IMR-90 (cell line): ENCODE data around the gene FMO5. TPM values are rescaled to one million over a fixed set of nuclear protein-coding genes. Genes with fewer than 3 reads are reported as not detected.

ENCODE experiments used
- ATAC-seq: fragments of 200-7000 bp; cut with Tn5 transposase; 2 replicates; pipeline ENCODE4 v1.9.1; 2020; ENCODE audit warnings: low read depth, mild to moderate bottlenecking, moderate library complexity
- BruUV-seq: library from RNA; stranded (reverse); fragments of 400-500 nt; replicated peaks from 2 replicates; lab custom pipeline; 2021; lab: Mats Ljungman, UMichigan
- CTCF ChIA-PET: fragments of 300-600 bp; formaldehyde crosslinking; extraction: SDS; loops from one replicate; lab custom pipeline; 2021; ENCODE audit warnings: antibody characterized with exemption; lab: Yijun Ruan, JAX
- POLR2A ChIA-PET: fragments of 300-600 bp; sonication (Branson Sonifier 250); formaldehyde crosslinking; loops from one replicate; lab custom pipeline; 2022; ENCODE audit warnings: antibody characterized with exemption; ENCODE audit not compliant: unreplicated experiment; lab: Charles Lee
- DNase-seq: peaks from one replicate; pipeline ENCODE4 v3.0.0; 2013
- H2AFZ ChIP-seq: replicated peaks from 2 replicates; pipeline ENCODE3; 2013; ENCODE audit warnings: low read length, mild to moderate bottlenecking; ENCODE audit not compliant: poor library complexity
- H2AK5ac ChIP-seq: 2 replicates; pipeline ENCODE4 v1.6.1; 2013; ENCODE audit warnings: low read depth, low read length, inconsistent platforms
- H2AK9ac ChIP-seq: replicated peaks from 2 replicates; pipeline ENCODE3; 2013; ENCODE audit warnings: mild to moderate bottlenecking, low read depth, low read length, moderate library complexity; ENCODE audit not compliant: poor library complexity
- H2BK120ac ChIP-seq: 2 replicates; pipeline ENCODE4 v1.6.1; 2013; ENCODE audit warnings: low read depth, low read length, inconsistent platforms
- H2BK15ac ChIP-seq: 3 replicates; pipeline ENCODE4 v1.6.1; 2013; ENCODE audit warnings: low read depth, low read length, inconsistent platforms
- H2BK20ac ChIP-seq: 2 replicates; pipeline ENCODE4 v1.6.1; 2013; ENCODE audit warnings: low read depth, mild to moderate bottlenecking, inconsistent platforms, low read length, moderate library complexity
- H2BK5ac ChIP-seq: 2 replicates; pipeline ENCODE4 v1.6.1; 2013; ENCODE audit warnings: mild to moderate bottlenecking, low read depth, low read length, inconsistent platforms; ENCODE audit not compliant: poor library complexity, severe bottlenecking
- H3K14ac ChIP-seq: replicated peaks from 2 replicates; pipeline ENCODE4 v1.6.1; 2013; ENCODE audit warnings: low read depth, low read length, inconsistent platforms
- H3K18ac ChIP-seq: 2 replicates; pipeline ENCODE4 v1.6.1; 2013; ENCODE audit warnings: low read depth, low read length, control low read depth
- H3K23ac ChIP-seq: 2 replicates; pipeline ENCODE4 v1.6.1; 2013; ENCODE audit warnings: low read depth, low read length, inconsistent platforms
- H3K27ac ChIP-seq: 2 replicates; pipeline ENCODE4 v1.5.1; 2013; ENCODE audit warnings: mild to moderate bottlenecking, control low read depth, low read length; ENCODE audit not compliant: insufficient read depth
- H3K27me3 ChIP-seq: 2 replicates; pipeline ENCODE4 v1.6.1; 2013; ENCODE audit warnings: low read length; ENCODE audit not compliant: control insufficient read depth, insufficient read depth
- H3K36me3 ChIP-seq: 2 replicates; pipeline ENCODE4 v1.6.1; 2013; ENCODE audit warnings: low read length, mixed read lengths; ENCODE audit not compliant: control insufficient read depth, insufficient read depth
- H3K4ac ChIP-seq: 2 replicates; pipeline ENCODE4 v1.6.1; 2013; ENCODE audit warnings: low read depth, low read length, inconsistent platforms
- H3K4me1 ChIP-seq: 2 replicates; pipeline ENCODE4 v1.6.1; 2013; ENCODE audit warnings: low read length, mixed read lengths; ENCODE audit not compliant: control insufficient read depth, insufficient read depth
- H3K4me2 ChIP-seq: 2 replicates; pipeline ENCODE4 v1.6.1; 2013; ENCODE audit warnings: low read depth, mild to moderate bottlenecking, control low read depth, low read length, moderate library complexity
- H3K4me3 ChIP-seq: 2 replicates; pipeline ENCODE4 v1.5.1; 2013; ENCODE audit warnings: low read depth, mild to moderate bottlenecking, control low read depth, low read length, moderate library complexity; ENCODE audit not compliant: insufficient read depth
- H3K56ac ChIP-seq: 2 replicates; pipeline ENCODE4 v1.6.1; 2013; ENCODE audit warnings: low read length, inconsistent platforms; ENCODE audit not compliant: insufficient read depth; ENCODE audit errors: extremely low read depth
- H3K79me1 ChIP-seq, 2 experiments: 2 replicates each; pipeline ENCODE4 v1.6.1; 2013; ENCODE audit warnings: low read length in 2 of 2, inconsistent platforms in 1 of 2, low read depth in 1 of 2
- H3K9ac ChIP-seq: 2 replicates; pipeline ENCODE4 v1.6.1; 2013; ENCODE audit warnings: low read depth, low read length, control low read depth
- H3K9me1 ChIP-seq: 2 replicates; pipeline ENCODE4 v1.6.1; 2013; ENCODE audit warnings: low read length, inconsistent platforms; ENCODE audit not compliant: insufficient read depth
- H3K9me3 ChIP-seq: 2 replicates; pipeline ENCODE4 v1.6.1; 2013; ENCODE audit warnings: low read length; ENCODE audit not compliant: control insufficient read depth, insufficient read depth
- H4K20me1 ChIP-seq: 2 replicates; pipeline ENCODE4 v1.6.1; 2013; ENCODE audit warnings: low read length, inconsistent platforms; ENCODE audit not compliant: insufficient read depth
- H4K5ac ChIP-seq: 2 replicates; pipeline ENCODE4 v1.6.1; 2013; ENCODE audit warnings: mild to moderate bottlenecking, low read depth, low read length, control low read depth
- H4K8ac ChIP-seq, 2 experiments: 2 replicates each; pipeline ENCODE4 v1.6.1; 2013; ENCODE audit warnings: low read depth in 2 of 2, low read length in 2 of 2, control low read depth in 1 of 2, inconsistent platforms in 1 of 2
- H4K91ac ChIP-seq: 2 replicates; pipeline ENCODE4 v1.6.1; 2013; ENCODE audit warnings: low read depth, low read length, inconsistent platforms; ENCODE audit not compliant: insufficient read depth
- BHLHE40 ChIP-seq: fragments of 150-350 bp; IDR thresholded peaks from 2 replicates; pipeline ENCODE4 v1.6.1; 2016; ENCODE audit warnings: mild to moderate bottlenecking, low read depth, low read length
- CEBPB ChIP-seq: IDR thresholded peaks from 2 replicates; pipeline ENCODE4 v1.6.1; 2012; ENCODE audit warnings: low read depth, low read length, improper control_type of control experiment
- CHD1 ChIP-seq: IDR thresholded peaks from 2 replicates; pipeline ENCODE4 v1.6.1; 2012; ENCODE audit warnings: low read depth, low read length, improper control_type of control experiment
- FOS ChIP-seq: fragments of 150-350 bp; IDR thresholded peaks from 2 replicates; pipeline ENCODE4 v1.6.1; 2016; ENCODE audit warnings: low read depth, low read length
- MAFK ChIP-seq: IDR thresholded peaks from 2 replicates; pipeline ENCODE4 v1.6.1; 2012; ENCODE audit warnings: low read depth, low read length, improper control_type of control experiment
- MAZ ChIP-seq: IDR thresholded peaks from 2 replicates; pipeline ENCODE4 v1.6.1; 2012; ENCODE audit warnings: low read depth, mild to moderate bottlenecking, low read length, improper control_type of control experiment, moderate library complexity, borderline replicate concordance
- MXI1 ChIP-seq: IDR thresholded peaks from 2 replicates; pipeline ENCODE4 v1.6.1; 2012; ENCODE audit warnings: low read depth, mild to moderate bottlenecking, low read length, moderate library complexity, borderline replicate concordance
- NFE2L2 ChIP-seq: fragments of 150-350 bp; IDR thresholded peaks from 2 replicates; pipeline ENCODE4 v1.6.1; 2016; ENCODE audit warnings: low read depth, mild to moderate bottlenecking, low read length
- POLR2A ChIP-seq: IDR thresholded peaks from 2 replicates; pipeline ENCODE4 v1.6.1; 2012; ENCODE audit warnings: mild to moderate bottlenecking, low read depth, low read length
- RAD21 ChIP-seq: IDR thresholded peaks from 2 replicates; pipeline ENCODE4 v1.6.1; 2012; ENCODE audit warnings: low read length, improper control_type of control experiment
- RCOR1 ChIP-seq: IDR thresholded peaks from 2 replicates; pipeline ENCODE4 v1.6.1; 2012; ENCODE audit warnings: mild to moderate bottlenecking, low read length, improper control_type of control experiment; ENCODE audit not compliant: insufficient replicate concordance
- RFX5 ChIP-seq: IDR thresholded peaks from 2 replicates; pipeline ENCODE4 v1.8.0; 2012; ENCODE audit warnings: low read depth, mild to moderate bottlenecking, low read length, moderate library complexity
- SMC3 ChIP-seq: fragments of 150-350 bp; IDR thresholded peaks from 2 replicates; pipeline ENCODE4 v1.6.1; 2016; ENCODE audit warnings: low read depth, mild to moderate bottlenecking, antibody characterized with exemption, low read length, moderate library complexity
- WGBS, 2 experiments: methylation state at CpG; one replicate each; pipeline versions ENCODE4 v1.1.5 to v1.1.7; 2013; ENCODE audit warnings: missing lambda C conversion rate in 2 of 2; ENCODE audit not compliant: insufficient read length in 1 of 2; ENCODE audit errors: extremely low coverage in 2 of 2; 5-methylcytosine and 5-hydroxymethylcytosine counted together
- dilution Hi-C: fragments of 300-500 bp; cut with HindIII; formaldehyde crosslinking; loops from one replicate; pipeline ENCODE4 v1.14.3; 2018; ENCODE audit warnings: low sequenced_read_pairs; ENCODE audit not compliant: unreplicated experiment
- in situ Hi-C: fragments of 300-500 bp; cut with MboI; formaldehyde crosslinking; loops from 3 replicates; pipeline ENCODE4 v1.14.3; 2019; ENCODE audit warnings: low sequenced_read_pairs, inconsistent platforms, mixed read lengths
- intact Hi-C: fragments of 100-400 bp; cut with micrococcal nuclease; formaldehyde crosslinking; loops from 2 replicates; pipeline ENCODE4 v1.10.0; 2022
- polyA plus RNA-seq, 3 experiments: library from polyadenylated mRNA; depleted of rRNA; stranded (reverse); fragments of >200 nt; gene quantifications; 2 replicates each; pipeline ENCODE4 v1.2.3, GENCODE V29; 2012; ENCODE audit warnings: low replicate concordance in 1 of 3
- total RNA-seq: library from RNA; depleted of rRNA; stranded (reverse); fragments of >200 nt; gene quantifications from 2 replicates; pipeline ENCODE4 v1.2.3, GENCODE V29; 2012
- TF ChIP-seq, protein P1 (sequence below): fragments of 150-350 bp; IDR thresholded peaks from 2 replicates; pipeline ENCODE4 v1.6.1; 2016; ENCODE audit warnings: low read depth, mild to moderate bottlenecking, low read length, moderate library complexity, borderline replicate concordance
- TF ChIP-seq, protein P2 (sequence below): conservative IDR thresholded peaks from 2 replicates; pipeline ENCODE4 v1.5.1; 2012; ENCODE audit warnings: mild to moderate bottlenecking, low read depth, low read length, improper control_type of control experiment
- TF ChIP-seq, protein P3 (sequence below): fragments of 150-350 bp; IDR thresholded peaks from 2 replicates; pipeline ENCODE4 v1.6.1; 2017; ENCODE audit warnings: mild to moderate bottlenecking, antibody characterized with exemption, low read length, low read depth

The FMO5 gene
- total and polyA plus RNA-seq, 2 of the 4 experiments (the other 2 are of a cell fraction) = 0.36 to 0.51 TPM

DNA sequence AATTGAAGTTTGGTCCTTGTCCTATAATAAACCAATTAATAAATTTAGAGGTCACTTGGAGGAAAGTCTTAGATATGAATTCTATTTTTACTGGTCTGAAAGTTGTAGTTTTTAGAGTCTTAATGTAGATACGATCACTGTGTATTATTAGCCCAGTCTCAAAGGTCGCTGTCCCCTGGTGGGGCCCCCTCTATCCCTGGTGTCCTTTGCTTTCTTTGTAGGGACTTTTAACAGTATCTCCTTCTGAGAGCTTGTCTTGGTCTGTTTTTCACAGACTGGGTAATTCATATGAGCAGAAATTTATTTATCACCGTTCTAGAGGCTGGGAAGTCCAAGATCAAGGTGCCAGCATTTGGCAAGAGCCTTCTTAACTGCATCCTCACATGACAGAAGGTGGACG lies 35.8 kb upstream of the FMO5 start:
- Histone ChIP-seq H3K9me1 (0 out of 2 replicates have a peak, but pooled peaks cover 1% of the 10 kb centered on the region), H2BK20ac (no peak overlapping the region), H3K27me3 (no peaks in the 10 kb centered on the region), H3K4me1 (peaks cover 4% of the 10 kb centered on the region; the same call in 1 of the 2 replicates), H3K56ac (no peak overlapping the region), H3K79me1 (peaks cover 14% of the 10 kb centered on the region in 2 experiments), H3K4me2 (no peak overlapping the region), H2AFZ (no peak overlapping the region), H2BK5ac (no peak overlapping the region), H2AK5ac (no peak overlapping the region), H3K9ac (no peak overlapping the region), H4K91ac (no peak overlapping the region), H4K8ac (no peak overlapping the region), H4K5ac (no peak overlapping the region), H3K36me3 (peaks cover 8% of the 10 kb centered on the region), H3K27ac (no peak overlapping the region), H3K4me3 (no peak overlapping the region), H4K20me1 (no peaks in the 10 kb centered on the region), H3K4ac (no peak overlapping the region), H2BK15ac (no peak overlapping the region), H3K14ac (no peak overlapping the region), H2AK9ac (no peak overlapping the region), H3K9me3 (no peaks in the 10 kb centered on the region), H2BK120ac (no peak overlapping the region), H3K18ac (no peak overlapping the region), H3K23ac (no peak overlapping the region)
- BruUV-seq = no TSS peak
- TF ChIP-seq, protein P1, sequence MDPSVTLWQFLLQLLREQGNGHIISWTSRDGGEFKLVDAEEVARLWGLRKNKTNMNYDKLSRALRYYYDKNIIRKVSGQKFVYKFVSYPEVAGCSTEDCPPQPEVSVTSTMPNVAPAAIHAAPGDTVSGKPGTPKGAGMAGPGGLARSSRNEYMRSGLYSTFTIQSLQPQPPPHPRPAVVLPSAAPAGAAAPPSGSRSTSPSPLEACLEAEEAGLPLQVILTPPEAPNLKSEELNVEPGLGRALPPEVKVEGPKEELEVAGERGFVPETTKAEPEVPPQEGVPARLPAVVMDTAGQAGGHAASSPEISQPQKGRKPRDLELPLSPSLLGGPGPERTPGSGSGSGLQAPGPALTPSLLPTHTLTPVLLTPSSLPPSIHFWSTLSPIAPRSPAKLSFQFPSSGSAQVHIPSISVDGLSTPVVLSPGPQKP = no peak
- TF ChIP-seq, protein P2, sequence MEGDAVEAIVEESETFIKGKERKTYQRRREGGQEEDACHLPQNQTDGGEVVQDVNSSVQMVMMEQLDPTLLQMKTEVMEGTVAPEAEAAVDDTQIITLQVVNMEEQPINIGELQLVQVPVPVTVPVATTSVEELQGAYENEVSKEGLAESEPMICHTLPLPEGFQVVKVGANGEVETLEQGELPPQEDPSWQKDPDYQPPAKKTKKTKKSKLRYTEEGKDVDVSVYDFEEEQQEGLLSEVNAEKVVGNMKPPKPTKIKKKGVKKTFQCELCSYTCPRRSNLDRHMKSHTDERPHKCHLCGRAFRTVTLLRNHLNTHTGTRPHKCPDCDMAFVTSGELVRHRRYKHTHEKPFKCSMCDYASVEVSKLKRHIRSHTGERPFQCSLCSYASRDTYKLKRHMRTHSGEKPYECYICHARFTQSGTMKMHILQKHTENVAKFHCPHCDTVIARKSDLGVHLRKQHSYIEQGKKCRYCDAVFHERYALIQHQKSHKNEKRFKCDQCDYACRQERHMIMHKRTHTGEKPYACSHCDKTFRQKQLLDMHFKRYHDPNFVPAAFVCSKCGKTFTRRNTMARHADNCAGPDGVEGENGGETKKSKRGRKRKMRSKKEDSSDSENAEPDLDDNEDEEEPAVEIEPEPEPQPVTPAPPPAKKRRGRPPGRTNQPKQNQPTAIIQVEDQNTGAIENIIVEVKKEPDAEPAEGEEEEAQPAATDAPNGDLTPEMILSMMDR = no peak
- TF ChIP-seq BHLHE40 (no peak), FOS (no peak), MAZ (no peak), CEBPB (no peak), RFX5 (no peak), SMC3 (no peak), MXI1 (no peak), NFE2L2 (no peak), CHD1 (no peak), RCOR1 (no peak), RAD21 (no peak), MAFK (no peak), POLR2A (no peak)
- TF ChIP-seq, protein P3, sequence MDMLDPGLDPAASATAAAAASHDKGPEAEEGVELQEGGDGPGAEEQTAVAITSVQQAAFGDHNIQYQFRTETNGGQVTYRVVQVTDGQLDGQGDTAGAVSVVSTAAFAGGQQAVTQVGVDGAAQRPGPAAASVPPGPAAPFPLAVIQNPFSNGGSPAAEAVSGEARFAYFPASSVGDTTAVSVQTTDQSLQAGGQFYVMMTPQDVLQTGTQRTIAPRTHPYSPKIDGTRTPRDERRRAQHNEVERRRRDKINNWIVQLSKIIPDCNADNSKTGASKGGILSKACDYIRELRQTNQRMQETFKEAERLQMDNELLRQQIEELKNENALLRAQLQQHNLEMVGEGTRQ = no peak
- 100% methylated on average over 1 of the region's 4 CpGs; no CpG with 5 or more reads in 1 of the 2 experiments for WGBS, 2 experiments
- ChIA-PET POLR2A (no interaction called here), CTCF (interaction anchor here (0.7 kb wide), 1 partner anchor 52 kb away, joined by 3 read pairs; no protein-coding TSS in a partner anchor)
- intact Hi-C loops (loop anchor here (5.0 kb wide), 1 partner anchor 36 kb away; no protein-coding TSS in a partner anchor), dilution Hi-C loops (no loop called here), in situ Hi-C loops (no loop called here)
- DNase-seq (no peak), ATAC-seq (no peak)
